ENCODE data around the gene UBALD1.

DNA sequence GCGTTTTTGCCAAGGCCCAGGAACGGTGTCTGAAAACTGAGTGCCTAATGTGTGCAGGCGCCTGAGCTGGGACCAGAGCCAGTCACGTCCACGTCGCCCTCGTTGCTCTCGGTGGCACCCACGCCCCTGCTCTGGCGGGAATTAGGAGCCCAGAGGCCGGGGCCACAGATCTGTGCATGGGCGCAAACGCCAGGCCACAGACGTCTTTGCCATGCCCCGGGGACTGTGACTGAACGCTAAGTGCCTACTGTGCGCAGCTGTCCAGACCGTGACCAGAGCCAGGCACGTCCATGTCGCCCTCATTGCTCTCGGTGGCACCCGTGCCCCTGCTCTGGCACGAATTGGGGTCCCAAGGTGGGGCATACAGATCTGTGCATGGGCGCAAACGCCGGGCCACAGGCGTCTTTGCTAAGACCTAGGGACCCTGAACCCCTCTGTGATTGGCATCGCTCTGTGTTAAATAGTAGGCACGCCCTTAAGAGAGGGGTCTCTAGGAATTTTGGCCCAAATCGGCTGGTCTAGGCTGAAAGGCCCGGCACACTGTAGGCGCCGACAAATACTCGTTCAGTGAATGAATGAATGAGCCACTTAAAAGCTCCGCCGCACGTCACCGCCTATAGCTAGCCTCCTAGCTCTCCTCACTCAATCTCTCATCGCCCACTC lies 827 bp upstream of the UBALD1 start:
- no peak for TF ChIP-seq CTCF (IDR thresholded peaks at IDR 0.05)
- no peak for TF ChIP-seq POLR2A (IDR thresholded peaks at IDR 0.05)
